Caki2 (cell line): Measurements from ENCODE around the gene CPT1A. TPM values are rescaled to one million over a fixed set of nuclear protein-coding genes. Genes with fewer than 3 reads are reported as not detected.

Experiments
- DNase-seq: peaks from one replicate; pipeline ENCODE4 v3.0.0-alpha.2; 2015; ENCODE audit warnings: low read depth
- in situ Hi-C: cut with HindIII; loops from 2 replicates; pipeline ENCODE4 v1.10.0; 2016; ENCODE audit warnings: low sequenced_read_pairs, low pct_unique_long_range_greater_than_20kb, mixed read lengths
- total RNA-seq: library from RNA; depleted of rRNA; stranded (reverse); fragments of >200 nt; shearing (Covaris generic); gene quantifications from 2 replicates; pipeline ENCODE4 v1.2.3, GENCODE V29; 2014; ENCODE audit warnings: low replicate concordance

CPT1A gene
- total RNA-seq, 1 experiment from 2014 or later: 30.4 TPM

GRCh38 chr11:68750195-68751003 lies 91.3 kb downstream of the CPT1A start:
- in situ Hi-C loops: no loop called here
- no peak for DNase-seq

GRCh38 chr11:68749229-68750123 lies 92.2 kb downstream of the CPT1A start:
- DNase-seq: no peak
- in situ Hi-C loops: no loop called here

DNA sequence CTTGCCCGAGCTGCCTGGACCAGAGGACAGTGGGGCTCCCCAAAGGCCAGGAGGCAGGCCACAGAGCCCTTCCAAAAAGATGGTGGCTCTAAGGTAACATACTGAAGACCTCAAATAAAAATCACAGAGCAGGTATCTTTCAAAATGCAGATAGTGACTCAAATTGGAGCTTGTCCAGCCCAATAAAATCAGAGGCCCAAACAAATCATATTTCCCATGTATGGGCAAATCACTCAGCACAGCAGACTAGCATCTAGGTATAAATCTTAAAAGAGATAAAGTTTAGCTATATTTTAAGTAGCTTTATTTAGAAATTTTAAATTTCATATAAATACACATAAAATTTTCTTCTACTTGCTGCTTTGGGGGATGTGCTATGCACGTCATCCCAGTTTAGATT lies 93.7 kb downstream of the CPT1A start:
- DNase-seq: no peak
- in situ Hi-C loops: no loop called here

- in situ Hi-C loops: no loop called here
- DNase-seq: no peak
Measured at GRCh38 chr11:68743539-68743938, 98.2 kb downstream of the CPT1A start.

GRCh38 chr11:68741463-68741862 lies 100.3 kb downstream of the CPT1A start:
- in situ Hi-C loops: no loop called here
- no peak for DNase-seq

DNA sequence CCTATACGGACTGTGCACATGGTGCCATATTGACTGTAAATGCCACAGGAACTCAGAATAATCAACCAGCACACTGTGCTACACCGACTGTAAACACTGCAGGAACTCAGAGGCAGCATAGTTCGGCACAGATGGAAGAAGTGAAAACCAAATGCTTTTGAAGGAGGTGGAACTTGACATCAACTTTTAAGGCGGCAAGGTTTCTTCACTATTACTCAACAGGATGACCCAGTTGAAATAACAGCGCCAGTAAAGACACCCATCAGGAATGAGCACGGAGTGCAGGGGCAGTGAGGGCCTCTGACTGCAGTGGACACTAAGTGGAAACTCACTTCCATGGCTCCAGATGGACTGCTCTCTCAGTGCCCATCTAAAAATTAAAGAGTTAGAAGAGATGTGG lies 106.1 kb downstream of the CPT1A start:
- in situ Hi-C loops: no loop called here
- no peak for DNase-seq

DNA sequence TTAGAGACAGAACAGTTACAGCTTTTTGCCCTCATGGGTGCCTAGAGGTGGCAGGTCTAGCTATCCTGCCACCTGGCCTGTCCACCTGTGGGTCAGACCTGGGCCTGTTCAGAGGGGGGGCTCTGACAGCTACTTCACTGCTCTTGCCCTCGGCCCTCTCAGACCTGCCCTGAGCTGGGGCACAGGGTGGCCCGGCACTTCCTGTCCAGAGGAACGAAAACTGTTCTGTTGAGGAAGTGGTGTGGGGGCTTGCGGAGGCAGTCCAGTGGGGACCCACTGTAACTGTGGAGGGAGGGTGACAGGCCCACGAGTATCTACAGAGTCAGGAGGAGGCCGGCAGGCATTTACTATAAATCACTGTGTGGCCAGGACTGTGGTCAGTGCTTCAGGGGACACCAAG lies 106.6 kb downstream of the CPT1A start:
- no peak for DNase-seq
- in situ Hi-C loops: no loop called here

- in situ Hi-C loops: no loop called here
- DNase-seq: no peak
Measured at GRCh38 chr11:68734111-68734510, 107.6 kb downstream of the CPT1A start.

- in situ Hi-C loops: no loop called here
- DNase-seq: no peak
Measured at GRCh38 chr11:68727783-68728182, 113.9 kb downstream of the CPT1A start.

- no peak for DNase-seq
- in situ Hi-C loops: no loop called here
Measured at GRCh38 chr11:68724293-68724692, 117.4 kb downstream of the CPT1A start.

DNA sequence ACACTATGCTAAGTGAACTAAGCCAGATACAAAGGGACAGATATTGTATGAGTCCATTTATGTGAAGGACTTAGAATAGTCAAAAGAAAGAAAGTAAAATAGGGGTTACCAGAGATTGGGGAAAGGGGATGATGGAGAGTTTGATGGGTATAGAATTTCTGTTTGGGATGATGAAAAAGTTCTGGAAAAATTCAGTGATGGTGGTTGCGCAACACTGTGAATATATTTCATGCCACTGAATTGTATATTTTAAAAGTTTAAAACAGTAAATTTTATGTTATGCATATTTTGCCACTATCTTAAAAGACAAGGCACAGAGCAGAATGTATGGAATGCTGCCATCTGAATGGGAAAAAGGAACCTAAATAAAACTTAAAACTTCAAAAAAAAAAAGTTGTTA lies 119.6 kb downstream of the CPT1A start:
- in situ Hi-C loops: no loop called here

GRCh38 chr11:68721075-68721474 lies 120.6 kb downstream of the CPT1A start:
- no peak for DNase-seq
- in situ Hi-C loops: no loop called here

More for the DNA sequence above, 119.6 kb downstream of the CPT1A start:
- DNase-seq: no peak

DNA sequence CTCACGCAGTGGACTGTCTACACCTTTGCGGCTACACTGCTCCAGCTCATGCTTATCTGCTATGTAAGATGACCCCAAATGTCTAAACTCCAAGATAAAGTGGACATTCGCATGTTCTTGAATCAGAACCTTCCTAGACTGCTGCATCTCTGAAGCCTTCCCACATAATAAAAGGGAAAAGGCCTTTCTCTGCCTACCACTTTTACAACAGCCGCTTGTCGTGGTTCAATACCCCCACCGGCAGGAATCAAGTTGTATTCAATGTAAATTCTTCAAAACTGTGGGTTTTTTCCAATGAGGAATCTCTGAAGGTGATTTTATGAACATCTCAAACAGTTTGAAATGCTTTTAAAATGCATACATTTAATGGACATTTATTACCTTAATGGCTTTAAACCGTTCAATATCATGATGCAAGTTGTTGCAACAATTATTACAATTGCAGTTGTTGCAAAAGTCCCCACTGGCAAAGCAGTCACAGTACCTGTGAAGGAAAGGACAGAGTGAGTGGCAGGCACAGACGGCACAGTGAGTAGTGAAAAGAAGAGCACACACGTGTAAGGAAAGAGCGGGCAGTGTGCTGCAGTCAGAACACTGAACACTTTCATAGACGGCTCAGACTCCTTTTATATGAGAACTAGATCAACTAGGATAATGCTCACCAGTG lies 126.1 kb downstream of the CPT1A start:
- no peak for DNase-seq
- in situ Hi-C loops: no loop called here

DNA sequence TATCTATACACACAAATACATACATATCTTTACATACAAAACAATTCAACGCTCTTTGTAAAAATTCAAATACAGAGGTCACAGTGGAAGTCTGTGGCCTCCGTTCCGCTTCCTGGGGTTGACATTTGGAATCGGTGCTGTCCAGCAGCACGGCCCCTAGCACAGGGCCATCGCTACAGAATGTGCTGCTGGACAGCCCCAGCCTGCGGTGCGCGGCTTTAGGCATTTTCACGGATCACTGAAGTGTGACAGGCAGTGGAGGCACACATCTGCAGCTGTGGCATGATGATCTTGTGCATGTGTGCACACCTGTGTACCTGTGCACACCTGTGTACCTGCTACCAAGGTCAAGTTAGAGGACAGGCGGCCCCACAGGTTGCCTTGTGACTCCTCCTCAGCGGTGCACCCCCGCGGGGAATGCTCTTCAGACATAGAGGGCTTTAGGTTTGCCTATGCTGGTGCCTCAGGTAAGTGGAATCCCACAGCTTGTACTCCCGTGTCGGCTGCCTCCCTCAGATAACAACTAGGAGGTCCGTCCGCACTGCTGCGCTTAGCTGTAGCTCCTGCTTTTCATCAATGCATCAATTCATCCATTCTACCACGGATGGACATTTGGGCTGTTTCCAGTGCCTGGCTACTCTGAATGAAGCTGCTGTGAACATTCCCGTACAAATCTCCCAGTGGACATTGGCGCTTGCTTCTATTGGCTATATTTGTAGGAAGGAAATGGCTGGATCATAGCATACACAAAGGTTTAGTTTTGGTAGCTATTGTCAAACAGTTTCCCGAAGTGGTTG lies 127.5 kb downstream of the CPT1A start:
- in situ Hi-C loops: no loop called here
- DNase-seq: no peak

- in situ Hi-C loops: no loop called here
Measured at GRCh38 chr11:68711114-68711513, 130.6 kb downstream of the CPT1A start.

GRCh38 chr11:68710409-68710808 lies 131.3 kb downstream of the CPT1A start:
- in situ Hi-C loops: no loop called here
- no peak for DNase-seq

More at GRCh38 chr11:68711114-68711513, 130.6 kb downstream of the CPT1A start:
- DNase-seq: no peak

GRCh38 chr11:68709062-68709461 lies 132.7 kb downstream of the CPT1A start:
- in situ Hi-C loops: no loop called here

DNA sequence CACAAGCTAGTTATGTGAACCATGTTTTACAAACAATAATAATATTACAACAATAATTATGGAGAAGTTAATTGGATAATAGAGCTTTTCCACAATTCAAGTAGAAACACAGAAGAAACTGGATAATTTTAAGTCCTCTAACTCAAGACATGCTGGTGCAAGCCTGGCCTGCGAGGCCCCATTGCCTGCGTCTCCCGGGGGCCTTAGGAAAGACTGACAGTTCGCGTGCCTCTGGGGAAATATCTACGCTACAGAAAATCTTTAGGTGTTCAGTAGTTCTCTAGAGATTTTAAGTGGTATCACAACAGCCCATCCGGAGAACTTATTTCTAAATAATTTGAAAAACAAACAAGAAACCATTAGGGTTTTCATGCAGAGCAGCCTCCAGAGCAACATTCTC lies 134.2 kb downstream of the CPT1A start:
- DNase-seq: no peak
- in situ Hi-C loops: no loop called here

More at GRCh38 chr11:68709062-68709461, 132.7 kb downstream of the CPT1A start:
- DNase-seq: no peak
